Stimulated activated CD8-positive, alpha-beta memory T cell treated with anti-CD3 and anti-CD28 coated beads, Interleukin-15, amount 100 ng/mL, for 4 hours (primary cell): ENCODE data around the gene AP3S2.
"Not testable (repeated sequence)": the region's sequence is repeated elsewhere in the genome, so short reads cannot be mapped to it uniquely, and the experiment has no call there.

Experiments
- DNase-seq, 2 donors: peaks; one replicate each; pipeline ENCODE4 v3.0.0-alpha.2; 2020; ENCODE audit warnings: low read depth in 2 of 2

Gene AP3S2

DNA sequence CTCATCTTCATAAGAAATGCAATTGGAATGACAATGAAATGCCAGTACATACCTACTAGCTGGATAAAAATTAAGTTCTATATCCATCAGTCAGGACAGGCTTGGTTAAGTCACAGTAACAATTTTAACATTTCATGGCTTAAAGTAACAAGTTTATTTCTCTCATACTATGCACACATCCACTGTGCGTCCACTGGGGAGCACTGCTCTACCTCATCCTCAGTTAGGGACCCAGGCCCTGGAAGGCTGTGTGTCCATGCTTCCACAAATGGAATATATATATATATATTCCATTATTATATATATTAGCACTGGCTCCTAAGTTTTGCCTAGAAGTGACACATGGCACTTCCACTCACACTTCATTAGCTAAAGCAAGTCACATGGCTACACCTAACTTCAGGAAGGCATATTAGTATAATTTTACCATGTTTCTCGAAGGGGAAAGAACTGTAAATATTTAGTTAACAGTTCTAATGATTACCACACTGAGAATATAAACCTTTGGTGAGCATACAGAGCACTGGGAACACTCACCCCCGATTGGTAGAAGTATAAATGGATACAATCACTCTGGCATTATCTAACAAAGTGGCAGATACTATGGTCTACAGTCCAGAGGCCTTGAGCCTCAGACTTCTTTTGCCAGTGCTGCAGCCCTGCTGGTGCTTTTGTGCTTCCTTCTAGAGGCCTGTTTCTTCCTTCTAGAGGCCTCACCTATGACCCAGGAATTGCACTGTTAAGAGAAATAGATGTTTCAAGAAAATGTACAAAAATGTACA, 28.6 kb downstream of the AP3S2 start:
- no peak for DNase-seq

DNA sequence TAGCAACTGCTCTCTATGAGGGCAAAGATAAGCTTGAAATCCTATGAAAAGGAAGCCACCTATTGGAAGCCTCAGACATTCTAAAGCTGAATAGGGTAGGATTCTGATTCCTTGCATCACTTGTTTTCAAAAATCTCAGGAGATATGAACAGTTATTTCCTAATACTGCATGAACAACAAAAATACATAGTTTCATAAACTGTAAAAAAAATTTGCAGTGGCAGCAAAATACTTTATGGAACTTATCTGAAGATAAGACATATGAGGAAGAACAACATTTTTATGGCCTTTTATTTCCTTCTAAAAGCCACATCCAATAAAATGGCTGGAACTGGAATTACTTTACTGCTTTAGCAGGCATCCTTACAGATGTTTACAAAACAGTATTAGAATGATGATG, 29.9 kb downstream of the AP3S2 start:
- DNase-seq, result no peak

DNA sequence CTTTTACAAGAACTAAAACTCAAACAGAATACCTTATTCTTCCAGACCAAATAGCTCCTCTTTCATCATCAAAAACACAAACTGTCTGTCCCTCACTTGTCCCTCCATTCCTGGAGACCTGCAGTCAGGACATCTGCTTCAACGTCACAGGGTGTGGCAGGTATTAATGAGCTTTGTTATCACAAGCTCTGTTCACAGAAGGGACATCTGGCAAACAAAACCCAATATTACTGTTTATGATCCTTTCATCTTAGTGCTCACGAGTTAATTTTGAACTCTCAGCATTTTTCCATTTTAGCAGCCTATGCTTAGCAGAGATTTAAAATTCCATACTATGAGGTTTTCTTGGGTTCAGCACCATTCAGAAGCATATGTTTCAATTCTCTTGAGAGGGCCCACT, 32.9 kb downstream of the AP3S2 start:
- no peak for DNase-seq

DNA sequence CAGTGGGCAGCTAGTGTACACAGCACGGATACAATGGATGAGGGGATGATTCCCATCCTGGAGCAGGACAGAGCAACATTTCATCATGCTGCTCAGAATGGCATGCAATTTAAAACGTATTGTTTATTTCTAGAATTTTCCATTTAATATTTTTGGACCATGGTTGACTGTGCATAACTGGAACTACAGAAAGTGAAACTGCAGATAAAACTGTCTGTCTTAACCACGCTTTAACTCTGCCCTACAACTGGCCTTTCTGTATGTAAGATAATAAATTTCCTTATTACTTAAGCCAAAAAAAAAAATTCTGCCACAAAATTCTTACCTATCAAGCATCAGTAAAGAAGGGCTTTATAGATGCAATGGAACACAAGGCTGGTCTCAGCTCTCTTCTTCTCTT, 33.4 kb downstream of the AP3S2 start:
- DNase-seq, result no peak

DNA sequence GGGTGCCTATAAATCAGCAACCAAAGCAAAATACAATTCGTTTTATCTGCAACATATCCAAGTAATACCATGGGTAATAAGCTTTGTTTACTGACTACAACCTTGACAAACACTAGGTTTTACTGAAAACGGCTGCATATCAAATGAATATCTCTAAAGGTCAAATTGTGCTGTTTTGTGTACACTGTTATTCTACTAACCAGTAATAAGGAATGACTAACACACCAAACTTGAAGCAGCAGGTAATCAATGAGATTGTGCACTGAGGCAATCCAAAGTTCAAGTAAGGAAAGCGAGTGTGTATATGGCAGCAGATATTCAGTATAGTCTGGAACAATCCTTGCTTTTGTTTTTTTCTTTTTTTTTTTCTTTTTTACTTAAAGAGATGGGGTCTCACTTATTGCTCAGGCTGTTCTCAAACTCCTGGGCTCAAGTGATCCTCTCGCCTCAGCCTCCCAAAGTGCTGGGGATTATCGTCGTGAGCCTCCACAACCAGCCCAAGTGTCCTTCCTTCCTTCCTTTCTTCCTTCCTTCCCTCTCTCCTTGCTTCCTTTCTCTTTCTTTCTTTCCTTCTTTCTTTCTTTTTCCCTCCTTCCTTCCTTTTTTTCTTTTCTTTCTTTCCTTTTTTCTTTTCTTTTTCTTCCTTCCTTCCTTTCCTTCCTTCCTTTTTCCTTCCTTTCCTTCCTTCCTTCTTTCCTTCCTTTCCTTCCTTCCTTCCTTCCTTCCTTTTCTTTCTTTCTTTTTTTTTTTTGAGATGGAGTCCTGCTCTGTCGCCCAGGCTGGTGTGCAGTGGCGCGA, 34.9 kb downstream of the AP3S2 start:
- no peak for DNase-seq

DNA sequence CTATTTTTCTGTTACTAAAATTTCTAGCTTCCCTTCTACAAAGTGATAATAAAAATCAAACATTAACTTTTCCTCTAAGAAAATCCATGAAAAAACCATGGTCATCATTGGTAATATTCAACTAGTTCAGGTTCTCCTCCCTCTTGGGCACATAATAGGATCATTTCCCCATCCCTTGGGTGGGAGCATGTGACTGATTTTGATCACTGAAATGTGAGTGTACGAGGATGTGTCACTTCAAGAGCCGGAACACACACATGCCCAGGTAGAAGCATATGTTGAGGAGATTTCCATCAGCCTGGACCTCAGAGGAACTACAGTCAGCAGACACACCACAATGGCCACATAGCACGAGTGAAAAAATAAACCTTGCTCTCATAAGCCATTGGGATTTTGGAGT, 36.1 kb downstream of the AP3S2 start:
- DNase-seq, result no peak

DNA sequence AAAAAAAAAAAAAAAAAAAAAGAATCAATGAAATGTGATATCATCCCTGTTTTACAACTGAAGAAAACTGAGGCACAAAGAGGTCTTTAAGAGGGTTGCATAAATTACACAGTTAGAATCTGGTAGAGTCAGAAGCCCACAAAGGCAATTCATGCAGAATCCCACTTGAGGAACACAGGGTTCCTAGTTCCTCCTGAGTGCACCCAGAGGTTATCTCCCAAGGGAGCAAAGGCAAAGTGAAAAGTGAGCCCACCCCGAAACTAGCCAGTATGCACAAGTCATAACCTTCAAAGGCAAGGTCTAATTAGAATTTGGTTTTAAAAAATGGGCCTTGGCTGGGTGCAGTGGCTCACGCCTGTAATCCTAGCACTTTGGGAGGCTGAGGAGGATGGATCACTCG, 37.8 kb downstream of the AP3S2 start:
- DNase-seq, result no peak

DNA sequence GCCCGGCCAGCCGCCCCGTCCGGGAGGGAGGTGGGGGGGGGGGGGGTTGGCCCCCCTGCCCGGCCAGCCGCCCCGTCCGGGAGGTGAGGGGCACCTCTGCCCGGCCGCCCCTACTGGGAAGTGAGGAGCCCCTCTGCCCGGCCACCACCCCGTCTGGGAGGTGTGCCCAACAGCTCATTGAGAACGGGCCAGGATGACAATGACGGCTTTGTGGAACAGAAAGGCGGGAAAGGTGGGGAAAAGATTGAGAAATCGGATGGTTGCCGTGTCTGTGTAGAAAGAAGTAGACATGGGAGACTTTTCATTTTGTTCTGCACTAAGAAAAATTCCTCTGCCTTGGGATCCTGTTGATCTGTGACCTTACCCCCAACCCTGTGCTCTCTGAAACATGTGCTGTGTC, 38.9 kb downstream of the AP3S2 start:
- not testable (repeated sequence) for DNase-seq

DNA sequence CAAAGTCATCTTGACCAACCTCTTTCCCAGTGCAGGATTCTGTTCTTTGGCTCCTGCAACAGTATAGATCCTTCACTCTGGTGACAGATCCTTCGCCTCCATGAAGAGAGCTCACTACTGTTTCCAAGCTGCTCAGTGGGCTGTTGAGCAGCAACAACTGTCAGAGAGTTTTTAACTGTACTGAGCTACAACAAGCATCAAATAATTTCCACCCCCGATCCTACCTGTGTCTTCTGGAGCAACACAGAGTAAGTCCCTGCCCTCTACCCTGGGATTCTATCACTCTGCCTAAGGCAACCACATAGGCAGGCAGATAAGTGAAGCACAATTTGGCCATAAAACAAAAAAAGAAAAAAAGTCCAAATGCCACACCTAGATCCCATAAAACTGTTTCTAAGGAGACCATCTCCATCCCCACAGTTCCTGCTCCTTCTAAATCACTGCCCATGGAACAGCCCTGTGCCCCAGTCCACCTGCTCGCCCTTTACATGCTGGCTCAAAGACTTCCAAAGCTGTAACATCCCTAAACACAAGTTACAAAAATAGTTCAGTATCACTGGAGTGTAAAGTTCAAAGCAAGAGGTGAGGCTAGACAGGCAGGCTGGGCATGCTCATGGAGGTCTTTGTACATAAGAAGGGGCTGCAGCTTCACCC, 41.3 kb downstream of the AP3S2 start:
- no peak for DNase-seq

DNA sequence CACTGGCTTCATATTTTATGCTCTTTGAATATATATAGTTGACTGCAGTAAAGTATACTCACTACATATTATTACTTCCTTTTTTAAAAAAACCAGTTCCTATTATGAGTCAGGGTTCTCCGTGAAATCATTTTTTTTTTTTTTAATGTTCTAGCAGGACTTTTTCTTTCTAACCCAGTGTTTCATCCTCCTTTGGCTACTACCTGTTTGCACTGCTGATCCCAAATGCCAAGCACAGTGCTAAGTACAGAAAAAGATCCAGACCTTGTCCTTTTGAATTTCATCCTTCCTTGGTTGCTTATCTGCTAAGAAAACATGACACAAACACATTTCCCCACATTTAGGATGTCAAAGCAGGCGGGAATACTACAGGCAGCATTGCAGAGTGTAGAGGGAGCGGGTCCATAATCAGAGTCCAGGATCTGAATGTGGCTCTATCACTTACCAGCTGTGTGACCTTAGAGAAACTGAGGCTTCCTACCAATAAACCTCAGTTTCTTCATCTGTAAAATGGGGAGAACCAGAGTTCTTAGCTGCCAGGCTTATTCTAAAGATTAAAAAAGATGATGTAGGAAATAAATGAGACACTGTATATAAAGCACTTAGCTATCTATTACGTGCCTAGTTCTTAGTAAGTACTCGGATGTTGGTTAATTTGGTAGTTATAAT, 42.0 kb downstream of the AP3S2 start:
- no peak for DNase-seq

DNA sequence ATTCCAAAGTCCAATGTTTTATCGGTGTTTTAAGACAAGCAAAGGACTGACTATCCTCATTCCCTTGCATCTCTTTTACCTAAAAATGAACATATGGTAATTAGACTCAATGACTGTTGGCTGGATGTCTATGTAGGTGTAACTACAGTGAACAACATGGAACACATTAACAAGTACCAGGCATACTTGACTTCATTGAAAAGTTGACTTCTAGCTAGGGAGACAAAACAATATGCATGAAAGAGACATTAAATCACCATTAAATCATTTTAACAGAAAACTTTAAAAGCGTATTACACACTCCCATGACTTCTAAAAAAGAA, 44.9 kb downstream of the AP3S2 start:
- no peak for DNase-seq

DNA sequence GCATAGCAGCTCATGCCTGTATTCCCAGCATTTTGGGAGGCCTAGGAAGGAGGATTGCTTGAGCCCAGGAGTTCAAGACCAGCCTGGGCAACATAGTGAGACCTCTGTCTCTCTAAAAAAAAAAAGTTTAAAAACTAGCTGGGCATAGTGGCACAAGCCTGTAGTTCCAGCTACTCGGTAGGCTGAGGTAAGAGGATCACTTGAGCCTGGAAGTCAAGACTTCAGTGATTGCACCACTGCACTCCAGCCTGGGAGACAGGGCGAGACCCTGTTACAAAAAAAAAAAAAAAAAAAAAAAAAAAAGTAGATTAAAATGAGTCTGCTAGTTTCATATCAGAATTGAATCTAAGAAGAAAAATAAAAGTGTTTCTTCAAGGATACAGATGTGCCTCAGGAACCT, 46.7 kb downstream of the AP3S2 start:
- no peak for DNase-seq

DNA sequence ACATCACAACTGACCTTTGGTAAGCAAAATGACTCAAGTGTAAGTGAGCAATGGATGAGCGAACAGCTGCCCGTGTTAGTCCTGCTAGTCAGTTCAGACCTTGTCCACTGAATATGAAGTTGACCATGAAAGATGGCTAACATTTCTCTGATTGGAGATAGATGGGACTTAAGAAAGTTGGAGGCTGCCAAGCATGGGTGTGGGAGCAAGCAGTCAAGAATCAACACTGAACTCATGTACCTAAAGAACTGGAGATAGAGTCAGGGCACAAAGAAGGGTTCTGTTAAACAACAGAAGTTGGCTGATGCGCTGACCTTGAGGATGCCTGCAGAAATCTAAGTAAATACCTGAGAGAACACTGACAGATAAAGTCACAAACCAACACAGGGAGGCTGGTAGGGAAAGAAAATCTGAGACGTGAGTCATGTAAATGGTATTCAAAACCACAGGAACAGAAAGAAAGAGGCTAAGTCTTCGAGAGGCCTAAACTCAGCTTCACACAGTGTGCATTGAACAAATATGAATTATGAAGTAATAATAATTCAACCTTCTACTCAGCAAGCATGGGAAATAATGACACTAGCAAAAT, 48.4 kb downstream of the AP3S2 start:
- no peak for DNase-seq

DNA sequence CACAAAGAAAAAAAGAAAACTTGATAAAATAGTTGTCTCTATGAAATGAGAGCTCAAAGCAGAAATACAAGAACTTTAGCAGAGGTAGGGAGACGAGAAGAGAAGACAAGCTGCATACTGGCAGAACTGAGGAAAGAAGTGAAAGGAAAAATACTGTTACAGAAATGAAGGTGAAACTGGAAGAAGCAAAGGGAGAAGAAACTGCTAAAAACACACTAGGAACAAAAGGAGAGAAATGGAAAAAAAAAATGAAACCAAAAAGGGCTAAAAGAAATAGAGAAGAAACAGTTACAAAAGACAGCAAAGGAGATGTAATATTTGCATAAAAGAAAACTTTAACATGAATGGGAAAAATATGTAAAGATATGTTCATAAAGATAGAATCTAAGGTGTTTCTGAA, 51.8 kb downstream of the AP3S2 start:
- DNase-seq, result no peak

DNA sequence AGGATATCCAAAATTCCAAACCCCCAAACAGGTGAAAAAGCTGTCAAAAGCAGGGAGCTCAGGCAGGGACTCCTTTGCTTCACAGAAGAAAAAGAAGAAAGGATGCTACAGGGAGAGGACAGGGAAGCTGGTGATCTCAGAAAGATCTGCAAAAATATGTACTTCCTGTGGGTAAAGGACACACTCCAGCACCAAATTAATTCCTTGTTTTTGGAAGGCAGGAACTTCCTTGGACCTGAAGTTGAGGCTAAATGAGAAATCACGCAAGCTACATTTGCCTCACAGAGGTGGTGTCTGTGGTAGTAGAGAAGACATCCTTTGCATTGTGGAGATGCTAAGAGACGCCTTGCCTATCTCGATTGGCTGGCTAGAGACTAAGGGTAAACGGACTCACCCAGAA, 52.5 kb downstream of the AP3S2 start:
- no peak for DNase-seq

DNA sequence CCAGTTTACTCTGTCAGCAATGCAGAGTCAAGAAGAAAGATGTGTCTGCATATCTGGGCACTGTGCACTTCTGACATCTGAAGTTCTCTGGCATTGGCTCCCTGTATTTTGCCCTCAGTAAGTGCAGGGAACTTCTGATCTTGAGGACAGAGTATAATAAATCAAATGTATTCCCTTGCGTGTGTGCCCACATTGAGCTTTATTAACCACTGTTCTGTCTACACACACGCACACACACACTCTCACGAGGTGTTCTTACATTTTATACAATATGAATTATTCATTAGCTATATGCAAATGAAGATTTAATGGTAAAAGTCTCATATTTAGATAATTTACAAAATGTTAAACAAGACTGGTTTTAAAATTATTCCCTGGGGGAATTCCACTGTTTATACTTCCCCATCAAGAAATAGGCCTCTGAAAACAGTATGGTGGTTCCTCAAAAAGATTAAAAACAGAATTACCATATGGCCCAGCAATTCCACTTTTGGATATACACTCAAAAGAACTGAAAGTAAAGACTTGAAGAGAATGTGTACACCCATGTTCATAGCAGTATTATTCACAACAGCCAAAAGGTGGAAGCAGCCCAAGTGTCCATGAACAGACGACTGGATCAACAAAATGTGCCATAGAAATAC, 54.5 kb downstream of the AP3S2 start:
- DNase-seq, result no peak

DNA sequence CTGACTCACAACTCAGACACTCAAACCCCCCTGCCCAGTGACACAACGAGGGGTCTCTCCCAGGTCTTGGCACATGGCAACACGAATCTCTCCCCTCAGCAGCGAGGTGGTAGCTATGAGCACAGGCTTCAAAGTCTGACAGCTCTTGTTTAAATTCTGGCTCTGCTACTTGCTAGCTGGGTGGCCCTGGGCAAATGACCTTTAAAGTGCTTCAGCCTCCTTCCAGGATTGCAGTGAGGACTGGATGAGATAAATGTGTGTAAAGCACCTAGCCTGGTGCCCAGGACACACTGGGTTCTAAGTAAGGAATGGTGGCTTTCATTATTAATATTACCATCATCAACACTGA, 56.0 kb downstream of the AP3S2 start:
- no peak for DNase-seq

DNA sequence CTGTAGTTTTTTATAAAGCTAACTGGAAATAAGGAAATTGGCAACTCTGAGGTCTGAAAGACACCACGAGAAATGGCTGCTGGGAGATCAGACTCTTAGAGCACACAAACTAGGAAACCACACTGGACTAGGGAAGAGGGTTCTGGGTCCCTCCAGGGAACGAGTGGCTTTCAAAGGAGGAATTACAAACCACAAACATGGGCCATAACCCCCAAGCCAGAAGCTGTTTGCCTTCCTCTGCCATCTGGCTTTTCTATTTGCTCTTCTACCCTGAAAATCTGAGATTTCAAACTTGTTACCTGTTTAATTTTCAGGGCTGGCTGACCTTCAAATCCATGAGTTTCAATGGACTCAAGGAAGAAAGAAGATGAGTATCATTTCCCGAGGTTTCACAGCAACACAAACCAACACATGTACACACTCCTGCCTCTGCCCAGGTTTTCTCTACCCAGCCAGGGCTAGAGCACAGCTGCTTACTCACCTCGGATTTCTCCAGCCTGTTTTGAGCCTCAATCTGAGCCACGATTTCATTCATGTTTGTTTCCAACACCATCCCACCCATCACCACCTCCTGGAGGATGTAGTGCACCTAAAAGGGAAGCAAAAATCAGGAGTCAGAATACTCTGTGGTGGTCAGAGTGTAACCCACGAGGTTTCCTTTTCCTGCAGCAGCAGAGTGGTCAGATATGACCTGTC, 56.5 kb downstream of the AP3S2 start:
- DNase-seq, result no peak

DNA sequence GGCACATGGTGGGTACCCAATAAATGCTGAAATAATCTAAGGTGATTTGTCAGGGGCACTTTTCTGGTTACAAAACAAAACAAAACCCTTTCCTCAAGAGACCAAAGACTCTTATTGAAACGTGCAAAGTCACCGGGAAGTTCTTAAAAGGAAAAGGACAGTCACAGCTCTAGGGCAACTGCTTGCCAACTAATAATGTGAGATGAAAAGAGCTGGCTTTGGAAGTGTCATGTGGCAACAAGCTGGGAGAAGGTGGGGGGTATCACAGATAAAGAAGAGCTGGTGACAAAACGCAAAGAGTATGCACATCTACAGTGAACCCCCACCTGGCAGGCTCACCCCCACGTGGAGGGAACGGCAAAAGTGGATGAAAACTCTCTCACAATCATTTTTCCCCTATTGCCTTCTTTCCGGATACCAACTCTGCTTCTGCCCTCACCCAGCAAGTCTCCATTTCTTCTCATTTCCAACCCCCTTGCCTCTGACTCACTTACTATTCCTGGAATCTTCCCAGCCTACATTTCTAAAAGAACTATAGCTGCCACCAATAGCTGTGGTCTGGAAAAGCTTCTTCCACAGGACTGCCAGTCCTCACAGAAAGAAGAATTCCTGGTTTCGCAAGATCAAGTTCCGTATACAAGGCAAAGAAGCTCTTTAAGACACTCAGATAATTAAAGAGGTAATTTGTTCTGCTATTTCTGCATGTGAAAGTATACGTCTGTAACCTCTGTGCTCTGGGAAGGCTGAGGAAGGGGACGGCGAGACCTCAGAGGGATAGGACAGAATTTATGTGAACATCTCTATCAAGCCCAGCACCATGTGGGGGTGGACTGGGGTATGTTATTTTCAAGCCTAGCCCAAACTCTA, 57.3 kb downstream of the AP3S2 start:
- no peak for DNase-seq

DNA sequence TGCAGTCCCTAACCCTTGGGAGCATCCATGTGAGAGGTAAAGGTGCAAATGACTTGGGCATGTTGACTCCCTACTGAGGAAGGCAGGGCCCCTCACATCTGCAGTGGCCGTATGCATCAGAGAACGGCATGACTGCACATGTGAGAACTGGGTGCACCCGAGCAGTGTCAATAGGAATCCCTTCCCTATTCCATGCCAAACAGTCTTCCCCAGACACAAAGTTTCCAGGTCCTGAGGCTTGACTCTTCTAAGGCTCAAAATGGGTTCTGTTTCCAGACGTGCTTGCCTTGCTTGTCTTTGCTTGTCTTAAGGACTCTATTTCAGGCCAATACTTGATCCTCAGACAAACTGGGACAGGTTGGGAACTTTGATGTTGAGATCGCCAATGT, 58.6 kb downstream of the AP3S2 start:
- no peak for DNase-seq
